GM18868 (cell line): ENCODE results near the gene CHPF2.

Experiments
- ATAC-seq: cut with Tn5 transposase; IDR thresholded peaks from one replicate; pipeline ENCODE4 v1.9.1; 2021; ENCODE audit warnings: mild to moderate bottlenecking, moderate library complexity; ENCODE audit not compliant: unreplicated experiment

Gene CHPF2

DNA sequence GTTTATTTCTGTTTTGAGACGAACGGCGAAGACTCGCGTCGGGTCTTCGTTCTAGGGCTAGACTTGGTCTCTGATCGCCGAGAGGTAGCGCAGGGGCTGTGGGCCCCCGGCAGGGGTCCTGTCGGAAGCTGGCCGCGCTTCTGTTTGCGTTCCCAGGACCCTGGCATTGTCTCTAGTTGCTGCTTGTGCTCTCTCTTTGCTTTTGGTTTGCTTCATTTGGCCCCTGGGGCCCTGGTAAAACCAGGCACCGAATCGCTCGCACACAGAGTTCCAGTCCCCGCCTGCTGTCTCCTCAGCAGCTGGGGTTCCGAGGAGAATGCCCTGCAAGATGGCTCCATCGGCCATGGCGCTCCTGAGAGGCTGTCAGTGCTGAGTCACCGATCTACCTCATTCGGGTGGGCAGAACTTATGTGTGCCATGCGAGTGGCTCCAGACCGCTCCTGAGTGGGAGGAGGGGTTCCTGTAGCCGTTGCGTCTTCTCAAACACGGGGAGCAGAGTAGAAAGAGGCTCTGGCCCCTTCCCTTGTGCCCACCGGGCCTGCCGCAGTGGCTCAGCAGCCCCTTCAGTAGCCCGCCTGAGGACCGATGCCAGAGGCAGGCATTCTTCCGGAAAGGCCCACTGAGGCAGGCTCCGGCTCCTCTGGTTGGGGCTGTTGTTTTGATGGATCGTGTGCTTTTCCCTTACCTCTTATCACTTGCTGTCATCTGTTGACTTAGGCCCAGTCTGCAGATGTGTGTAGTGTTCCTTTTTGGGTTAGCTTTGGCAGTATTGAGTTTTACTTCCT is 826 bp downstream of the CHPF2 start:
- ATAC-seq: peak; percentile 44

DNA sequence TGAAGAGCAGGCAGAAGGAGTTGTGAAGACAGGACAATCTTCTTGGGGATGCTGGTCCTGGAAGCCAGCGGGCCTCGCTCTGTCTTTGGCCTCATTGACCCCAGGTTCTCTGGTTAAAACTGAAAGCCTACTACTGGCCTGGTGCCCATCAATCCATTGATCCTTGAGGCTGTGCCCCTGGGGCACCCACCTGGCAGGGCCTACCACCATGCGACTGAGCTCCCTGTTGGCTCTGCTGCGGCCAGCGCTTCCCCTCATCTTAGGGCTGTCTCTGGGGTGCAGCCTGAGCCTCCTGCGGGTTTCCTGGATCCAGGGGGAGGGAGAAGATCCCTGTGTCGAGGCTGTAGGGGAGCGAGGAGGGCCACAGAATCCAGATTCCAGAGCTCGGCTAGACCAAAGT is 1.5 kb downstream of the CHPF2 start:
- ATAC-seq: no peak

DNA sequence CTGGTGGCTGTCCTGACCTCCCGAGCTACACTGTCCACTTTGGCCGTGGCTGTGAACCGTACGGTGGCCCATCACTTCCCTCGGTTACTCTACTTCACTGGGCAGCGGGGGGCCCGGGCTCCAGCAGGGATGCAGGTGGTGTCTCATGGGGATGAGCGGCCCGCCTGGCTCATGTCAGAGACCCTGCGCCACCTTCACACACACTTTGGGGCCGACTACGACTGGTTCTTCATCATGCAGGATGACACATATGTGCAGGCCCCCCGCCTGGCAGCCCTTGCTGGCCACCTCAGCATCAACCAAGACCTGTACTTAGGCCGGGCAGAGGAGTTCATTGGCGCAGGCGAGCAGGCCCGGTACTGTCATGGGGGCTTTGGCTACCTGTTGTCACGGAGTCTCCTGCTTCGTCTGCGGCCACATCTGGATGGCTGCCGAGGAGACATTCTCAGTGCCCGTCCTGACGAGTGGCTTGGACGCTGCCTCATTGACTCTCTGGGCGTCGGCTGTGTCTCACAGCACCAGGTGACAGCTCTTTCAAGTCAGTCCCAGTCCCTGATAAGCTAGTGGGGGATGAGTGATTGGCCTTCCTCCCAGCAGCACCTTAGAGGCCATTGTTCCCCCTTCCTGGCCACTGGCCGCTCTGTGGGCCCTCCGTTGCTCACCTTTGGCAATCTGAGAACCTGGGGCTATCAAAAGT is 3.0 kb downstream of the CHPF2 start:
- no peak for ATAC-seq

DNA sequence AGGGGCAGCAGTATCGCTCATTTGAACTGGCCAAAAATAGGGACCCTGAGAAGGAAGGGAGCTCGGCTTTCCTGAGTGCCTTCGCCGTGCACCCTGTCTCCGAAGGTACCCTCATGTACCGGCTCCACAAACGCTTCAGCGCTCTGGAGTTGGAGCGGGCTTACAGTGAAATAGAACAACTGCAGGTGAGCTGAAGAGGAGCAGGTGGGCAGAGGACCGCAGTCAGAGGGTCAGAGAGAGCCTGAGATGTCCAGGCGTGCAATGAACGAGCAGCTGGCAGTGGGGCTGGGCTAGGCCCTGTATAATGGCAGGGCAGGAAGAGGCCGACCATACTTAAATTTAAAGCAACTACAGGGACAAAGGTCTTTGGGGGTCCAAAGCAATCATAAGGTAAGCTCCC is 4.1 kb downstream of the CHPF2 start:
- no peak for ATAC-seq

DNA sequence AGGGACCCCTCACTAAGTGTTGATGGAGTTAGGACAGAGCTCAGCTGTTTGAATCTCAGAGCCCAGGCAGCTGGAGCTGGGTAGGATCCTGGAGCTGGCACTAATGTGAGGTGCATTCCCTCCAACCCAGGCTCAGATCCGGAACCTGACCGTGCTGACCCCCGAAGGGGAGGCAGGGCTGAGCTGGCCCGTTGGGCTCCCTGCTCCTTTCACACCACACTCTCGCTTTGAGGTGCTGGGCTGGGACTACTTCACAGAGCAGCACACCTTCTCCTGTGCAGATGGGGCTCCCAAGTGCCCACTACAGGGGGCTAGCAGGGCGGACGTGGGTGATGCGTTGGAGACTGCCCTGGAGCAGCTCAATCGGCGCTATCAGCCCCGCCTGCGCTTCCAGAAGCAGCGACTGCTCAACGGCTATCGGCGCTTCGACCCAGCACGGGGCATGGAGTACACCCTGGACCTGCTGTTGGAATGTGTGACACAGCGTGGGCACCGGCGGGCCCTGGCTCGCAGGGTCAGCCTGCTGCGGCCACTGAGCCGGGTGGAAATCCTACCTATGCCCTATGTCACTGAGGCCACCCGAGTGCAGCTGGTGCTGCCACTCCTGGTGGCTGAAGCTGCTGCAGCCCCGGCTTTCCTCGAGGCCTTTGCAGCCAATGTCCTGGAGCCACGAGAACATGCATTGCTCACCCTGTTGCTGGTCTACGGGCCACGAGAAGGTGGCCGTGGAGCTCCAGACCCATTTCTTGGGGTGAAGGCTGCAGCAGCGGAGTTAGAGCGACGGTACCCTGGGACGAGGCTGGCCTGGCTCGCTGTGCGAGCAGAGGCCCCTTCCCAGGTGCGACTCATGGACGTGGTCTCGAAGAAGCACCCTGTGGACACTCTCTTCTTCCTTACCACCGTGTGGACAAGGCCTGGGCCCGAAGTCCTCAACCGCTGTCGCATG is 5.2 kb downstream of the CHPF2 start:
- ATAC-seq: no peak

DNA sequence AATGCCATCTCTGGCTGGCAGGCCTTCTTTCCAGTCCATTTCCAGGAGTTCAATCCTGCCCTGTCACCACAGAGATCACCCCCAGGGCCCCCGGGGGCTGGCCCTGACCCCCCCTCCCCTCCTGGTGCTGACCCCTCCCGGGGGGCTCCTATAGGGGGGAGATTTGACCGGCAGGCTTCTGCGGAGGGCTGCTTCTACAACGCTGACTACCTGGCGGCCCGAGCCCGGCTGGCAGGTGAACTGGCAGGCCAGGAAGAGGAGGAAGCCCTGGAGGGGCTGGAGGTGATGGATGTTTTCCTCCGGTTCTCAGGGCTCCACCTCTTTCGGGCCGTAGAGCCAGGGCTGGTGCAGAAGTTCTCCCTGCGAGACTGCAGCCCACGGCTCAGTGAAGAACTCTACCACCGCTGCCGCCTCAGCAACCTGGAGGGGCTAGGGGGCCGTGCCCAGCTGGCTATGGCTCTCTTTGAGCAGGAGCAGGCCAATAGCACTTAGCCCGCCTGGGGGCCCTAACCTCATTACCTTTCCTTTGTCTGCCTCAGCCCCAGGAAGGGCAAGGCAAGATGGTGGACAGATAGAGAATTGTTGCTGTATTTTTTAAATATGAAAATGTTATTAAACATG is 6.0 kb downstream of the CHPF2 start:
- no peak for ATAC-seq

DNA sequence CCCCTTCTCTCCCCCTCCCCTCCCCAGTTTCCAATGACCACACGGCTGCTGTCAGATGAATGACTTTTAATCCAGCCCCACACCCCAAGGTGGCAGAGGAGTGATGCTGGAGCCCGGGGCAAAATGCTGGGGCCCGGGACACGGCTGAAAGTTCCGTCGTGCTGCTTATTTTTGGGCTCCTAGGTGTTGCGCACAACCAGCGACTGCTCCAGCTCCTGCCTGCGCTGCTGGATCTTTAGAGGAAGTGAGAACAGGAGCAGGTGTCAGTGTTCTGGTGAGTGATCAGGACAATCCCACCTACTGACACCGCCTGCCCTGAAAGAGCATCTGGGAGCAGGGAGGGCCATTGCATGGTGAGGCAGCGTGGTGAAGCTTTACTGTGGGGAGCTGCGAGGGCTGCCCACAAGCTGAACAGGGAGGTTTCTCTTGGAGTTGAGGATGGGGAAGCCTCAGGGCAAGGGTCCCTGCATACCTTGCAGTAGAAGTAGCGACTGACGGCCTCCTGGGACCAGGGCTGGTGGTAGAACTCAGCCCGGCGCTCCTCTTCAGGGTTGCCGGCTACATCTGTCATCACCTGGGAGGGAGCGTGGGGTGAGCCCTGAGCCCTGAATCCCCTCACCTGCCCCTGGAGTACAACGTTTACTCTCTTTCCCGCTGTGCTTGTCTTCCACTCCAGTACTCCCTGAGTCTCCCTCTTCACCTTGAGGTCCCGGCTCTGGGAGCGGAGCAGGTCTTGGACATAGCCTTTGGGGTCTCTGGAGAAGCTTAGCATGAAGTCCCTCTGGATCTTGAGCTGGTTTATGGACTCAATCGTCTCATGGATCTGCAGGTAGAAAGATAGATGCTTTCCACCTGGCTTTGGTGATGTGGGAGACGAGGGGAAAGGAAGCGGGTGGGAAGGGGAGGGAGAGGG is 6.9 kb downstream of the CHPF2 start:
- ATAC-seq: no peak

DNA sequence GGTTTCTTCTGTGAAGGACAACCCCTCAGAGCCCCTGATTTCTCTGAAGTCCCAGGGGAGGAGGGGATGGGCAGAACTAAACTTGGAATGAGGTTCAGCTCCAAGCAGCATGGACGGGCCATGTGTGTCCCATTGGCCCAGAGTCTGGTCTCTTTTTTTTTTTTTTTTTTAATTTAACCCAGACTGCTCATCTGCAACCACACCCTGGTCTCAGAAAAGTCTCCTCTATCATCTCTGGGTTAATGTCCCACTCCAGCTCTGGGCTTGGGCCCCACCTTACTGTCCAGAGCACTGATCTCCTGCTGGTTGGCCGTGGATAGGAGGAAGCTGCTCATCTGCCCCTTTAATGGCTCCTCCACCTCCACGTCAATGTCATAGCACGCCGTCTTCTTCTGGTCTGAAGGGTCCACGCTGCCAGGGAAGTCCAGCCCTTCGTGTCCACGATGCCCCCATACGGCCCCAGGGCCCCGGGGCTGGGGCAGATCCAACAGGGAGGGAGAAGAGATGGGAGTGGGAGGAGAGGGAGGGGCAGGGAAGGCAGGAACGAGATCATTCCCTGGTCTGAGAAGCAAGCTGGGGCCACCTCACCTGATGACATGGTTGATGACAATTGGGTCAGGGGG is 7.7 kb downstream of the CHPF2 start:
- ATAC-seq: no peak

DNA sequence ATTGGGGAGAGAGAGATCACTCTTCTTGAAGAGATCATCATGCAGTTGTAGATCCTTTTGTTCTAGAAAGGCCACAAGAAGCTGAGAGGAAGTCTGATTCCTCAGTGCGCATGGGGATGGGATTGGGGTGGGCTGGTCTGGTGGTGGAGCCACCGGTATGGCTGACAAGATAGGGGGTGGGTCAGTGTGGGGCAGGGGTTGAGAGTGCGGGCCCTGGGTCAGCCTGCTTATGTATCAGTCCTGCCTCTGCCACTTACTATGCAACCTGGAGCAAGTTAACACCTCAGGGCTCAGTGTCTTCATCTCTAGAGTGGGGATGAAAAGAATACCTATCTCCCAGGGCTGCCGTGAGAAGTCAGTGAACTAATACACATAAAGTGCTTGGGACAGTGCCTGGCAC is 8.3 kb downstream of the CHPF2 start:
- ATAC-seq: no peak

DNA sequence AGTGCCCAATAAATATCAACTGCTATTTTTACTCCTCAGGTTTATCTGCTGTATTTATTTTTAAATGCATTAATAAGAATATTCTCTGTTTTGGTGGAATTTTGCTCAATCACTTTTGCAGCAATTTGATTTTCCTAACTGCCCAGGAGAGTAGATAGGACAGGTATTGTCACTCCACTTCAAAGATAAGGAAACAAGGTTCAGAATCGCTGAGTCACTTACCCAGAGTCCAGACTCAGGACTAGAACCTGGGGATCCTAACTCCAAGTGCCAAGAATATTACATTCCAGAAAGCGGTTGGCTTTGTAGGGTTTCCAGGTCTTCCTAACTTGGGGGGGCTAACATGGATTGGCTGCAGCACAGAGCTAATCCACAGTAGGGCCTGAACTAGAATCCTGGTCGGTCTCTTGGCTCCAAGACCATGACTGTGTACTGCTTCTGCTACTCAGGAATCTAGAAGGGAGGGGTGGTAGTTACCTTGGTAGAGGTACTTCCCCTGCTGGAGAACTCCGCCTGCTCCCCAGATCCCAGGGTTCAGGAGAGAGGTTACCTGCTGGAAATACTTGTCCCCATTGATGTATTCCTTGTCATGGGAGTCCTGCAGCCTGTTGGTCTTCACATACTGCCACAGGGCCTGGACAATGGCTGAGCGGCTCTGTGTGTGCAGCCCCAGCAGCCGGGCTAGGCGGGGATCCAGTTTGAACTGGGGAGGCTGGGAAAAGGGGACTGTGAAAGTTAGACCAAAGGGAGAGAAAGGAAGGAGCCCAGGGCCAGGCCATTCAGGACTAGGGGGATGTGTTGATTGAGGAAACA is 8.9 kb downstream of the CHPF2 start:
- no peak for ATAC-seq

DNA sequence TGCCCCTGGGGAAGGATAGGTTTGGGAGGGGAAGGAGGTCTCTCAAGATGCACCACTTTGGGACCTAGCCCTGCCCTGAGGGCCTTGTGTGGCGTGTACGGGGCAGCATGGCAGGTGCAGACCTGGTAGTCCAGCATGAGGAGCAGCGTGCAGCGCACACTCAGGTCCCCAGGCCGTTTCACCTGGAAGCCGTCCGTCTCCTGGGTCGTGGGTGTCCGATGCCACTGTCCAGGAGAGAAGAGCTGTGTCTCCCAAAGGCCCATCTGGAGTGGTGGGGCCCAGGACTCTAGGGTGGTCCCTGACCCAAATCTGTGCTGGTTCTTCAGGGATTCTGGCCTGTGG is 9.4 kb downstream of the CHPF2 start:
- no peak for ATAC-seq

DNA sequence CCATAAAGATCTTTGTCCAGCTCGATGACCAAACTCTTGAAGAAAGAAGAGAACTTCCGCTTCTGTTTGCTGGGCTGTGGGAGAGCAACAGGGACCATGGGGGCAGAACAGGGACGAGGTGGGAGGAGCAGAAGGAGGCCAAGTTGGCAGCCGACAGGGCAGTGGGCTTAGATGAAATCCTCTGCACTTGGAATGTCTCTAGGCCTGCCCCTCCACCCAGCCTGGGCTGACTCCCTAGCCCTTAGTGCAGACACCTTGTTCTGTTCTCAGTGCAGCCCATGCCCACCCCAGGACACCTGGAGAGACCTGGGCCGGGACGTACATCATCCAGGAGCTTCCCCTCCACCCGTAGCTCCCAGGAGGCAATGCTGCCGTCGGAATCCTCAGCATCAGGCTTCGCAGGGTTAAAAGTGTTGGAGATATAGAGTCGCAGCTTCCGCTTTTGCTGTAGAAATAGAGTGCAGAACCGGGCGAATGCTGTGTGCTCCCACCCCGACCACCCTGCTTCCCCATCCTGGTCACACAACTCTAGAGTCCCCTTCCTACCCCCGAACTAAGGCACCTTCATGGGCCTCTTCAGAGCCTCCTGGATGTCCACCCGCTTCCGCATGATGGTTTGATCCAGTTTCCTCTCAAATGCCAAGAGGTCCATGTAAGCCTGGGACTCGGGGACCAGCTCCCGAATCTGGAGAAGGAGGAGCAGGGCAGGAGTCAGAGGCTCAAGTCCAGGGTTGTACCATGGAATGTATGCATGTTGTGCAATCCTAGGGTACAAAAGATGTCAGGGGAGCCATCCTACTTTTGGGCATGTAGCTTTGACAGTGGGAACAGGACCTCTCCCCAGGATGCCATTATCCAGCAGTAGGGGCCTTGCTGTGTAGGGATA is 10.1 kb downstream of the CHPF2 start:
- ATAC-seq: no peak

DNA sequence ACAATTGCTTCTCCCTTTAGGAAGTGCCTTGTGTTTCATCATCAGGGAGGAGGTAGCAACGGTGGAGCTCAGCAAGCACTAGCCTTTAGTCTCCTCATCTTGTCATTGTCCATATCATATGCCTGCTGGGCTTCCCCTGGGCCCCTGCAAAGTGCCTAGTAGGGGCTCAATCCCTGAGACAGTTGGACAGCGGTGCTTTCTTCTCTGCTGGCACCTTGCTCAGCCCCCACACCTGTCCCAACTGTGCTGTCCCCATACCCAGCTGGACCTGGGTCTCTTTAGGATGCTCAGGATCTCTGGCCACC is 10.7 kb downstream of the CHPF2 start:
- ATAC-seq: no peak

DNA sequence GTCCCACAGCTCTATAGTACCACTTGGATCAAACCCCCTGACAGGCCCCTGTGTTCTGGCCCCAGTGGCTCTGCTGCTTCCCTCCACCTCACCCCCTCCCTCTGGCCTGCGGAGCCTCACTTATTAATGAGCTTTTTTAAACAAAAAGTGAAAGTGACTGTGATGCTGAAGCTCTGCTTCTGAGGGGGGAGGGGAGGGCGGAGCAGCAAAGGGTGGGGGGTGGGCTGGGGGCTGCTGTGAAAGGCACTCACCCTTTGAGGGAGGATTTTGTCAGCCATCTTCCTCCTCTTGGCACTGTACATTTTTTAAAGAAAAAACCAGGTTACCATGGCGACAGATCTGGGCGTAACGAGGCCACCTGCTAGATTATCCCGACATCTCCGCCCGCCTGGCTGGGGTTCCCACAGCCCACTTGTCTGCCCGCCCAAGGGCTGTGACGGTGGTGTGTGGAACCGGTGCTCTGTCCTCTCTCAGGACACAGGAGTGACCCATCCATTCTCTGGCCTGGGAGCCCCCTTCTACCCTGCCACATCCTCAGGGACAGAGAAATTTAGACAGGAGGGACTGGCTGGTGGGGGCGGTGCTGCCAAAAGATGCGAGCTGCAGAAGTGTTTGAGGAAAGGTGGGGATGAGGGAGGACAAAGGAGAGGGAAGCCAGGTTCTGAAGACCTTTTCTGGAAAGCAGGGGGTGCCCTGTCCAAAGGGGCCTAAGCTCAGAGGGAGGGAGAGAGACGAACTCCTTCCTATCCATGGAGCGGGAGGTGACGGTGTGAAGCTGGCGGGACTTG is 11.3 kb downstream of the CHPF2 start:
- no peak for ATAC-seq

DNA sequence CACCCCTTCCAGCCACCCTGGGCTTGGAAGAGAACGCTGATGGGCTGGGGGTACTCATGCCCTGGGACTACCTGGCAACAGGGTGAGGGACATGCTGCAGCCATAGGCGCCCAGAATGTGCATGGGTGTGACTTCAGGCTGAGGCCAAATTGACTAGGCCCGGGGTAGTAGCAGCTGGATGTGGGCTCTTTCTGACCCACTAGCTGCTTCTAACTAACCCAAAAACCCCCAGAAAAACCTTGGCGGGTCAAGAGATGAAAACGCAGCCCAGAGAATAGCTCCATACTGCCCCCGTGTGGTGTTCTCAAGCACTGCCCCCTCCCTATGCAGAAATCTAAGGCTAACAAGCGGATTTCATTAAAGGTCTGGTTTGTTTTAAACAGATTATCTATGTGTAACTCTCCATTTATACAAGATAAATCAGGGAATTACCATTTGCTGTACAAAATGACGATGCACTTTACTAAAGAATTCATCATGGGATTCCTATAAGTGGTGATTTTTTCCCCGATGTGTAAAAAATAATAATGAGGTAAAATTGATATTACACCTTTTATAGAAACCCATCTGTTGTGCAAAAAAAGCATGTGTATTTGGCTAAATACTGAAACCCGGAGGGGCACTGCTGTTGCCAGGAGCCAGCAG is 12.0 kb downstream of the CHPF2 start:
- no peak for ATAC-seq

DNA sequence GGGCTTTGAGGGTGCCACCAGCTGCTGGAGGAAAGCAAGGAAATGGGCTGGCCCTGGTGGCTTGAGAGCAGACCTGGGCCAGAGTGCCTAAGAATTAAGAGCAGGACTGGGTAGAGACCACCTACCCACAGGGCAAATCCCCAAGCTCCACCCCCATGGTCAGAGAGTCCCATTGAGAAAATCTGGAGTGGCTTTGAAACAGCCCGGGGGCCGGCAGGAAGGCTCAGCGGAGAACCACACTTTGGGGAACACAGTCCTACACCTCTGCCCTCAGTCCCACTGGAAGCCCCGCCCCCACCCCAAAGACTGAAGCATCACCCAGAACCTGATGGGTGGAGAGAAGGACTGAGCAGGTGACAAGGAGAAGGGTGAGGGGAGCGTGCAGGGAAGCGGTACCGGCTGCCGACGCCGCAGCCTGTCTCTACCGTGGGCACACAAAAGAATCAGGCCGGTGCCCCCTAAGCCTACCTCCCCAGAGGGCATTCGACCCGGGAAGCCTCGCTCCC is 12.6 kb downstream of the CHPF2 start:
- no peak for ATAC-seq
